ENCODE data around the gene MKLN1. TPM values are rescaled to one million over a fixed set of nuclear protein-coding genes. Genes with fewer than 3 reads are reported as not detected.

MKLN1 gene
- total RNA-seq, 1 donor from 2014 or later: 61.7 TPM

DNA sequence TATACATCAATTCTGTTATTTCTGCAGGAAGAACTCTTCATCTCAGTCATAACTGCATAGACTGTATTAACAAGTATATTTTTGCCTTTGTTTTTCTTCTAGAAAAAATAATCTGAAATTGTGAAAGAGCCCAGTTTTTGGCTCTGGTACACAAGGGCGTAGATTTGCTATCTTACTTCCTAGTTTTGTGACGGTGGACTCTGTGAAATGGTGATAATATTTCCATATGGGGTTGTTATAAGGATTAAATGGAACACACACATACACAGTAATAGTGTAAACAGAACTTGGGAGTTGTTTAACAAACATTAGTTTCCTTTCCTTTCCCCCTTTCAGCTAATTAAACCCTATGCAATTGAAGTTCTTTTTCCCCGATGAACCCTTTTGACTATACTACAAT is 108.7 kb downstream of the MKLN1 start:
- H3K4me3 Mint-ChIP-seq: no peak overlapping the region
- peaks cover 3% of the 10 kb centered on the region for H3K4me1 Mint-ChIP-seq
- H3K36me3 Mint-ChIP-seq: peaks cover 59% of the 10 kb centered on the region
- H3K27ac Mint-ChIP-seq: no peak overlapping the region
- peaks cover 22% of the 10 kb centered on the region for H3K9me3 Mint-ChIP-seq
- TF ChIP-seq, protein P1, sequence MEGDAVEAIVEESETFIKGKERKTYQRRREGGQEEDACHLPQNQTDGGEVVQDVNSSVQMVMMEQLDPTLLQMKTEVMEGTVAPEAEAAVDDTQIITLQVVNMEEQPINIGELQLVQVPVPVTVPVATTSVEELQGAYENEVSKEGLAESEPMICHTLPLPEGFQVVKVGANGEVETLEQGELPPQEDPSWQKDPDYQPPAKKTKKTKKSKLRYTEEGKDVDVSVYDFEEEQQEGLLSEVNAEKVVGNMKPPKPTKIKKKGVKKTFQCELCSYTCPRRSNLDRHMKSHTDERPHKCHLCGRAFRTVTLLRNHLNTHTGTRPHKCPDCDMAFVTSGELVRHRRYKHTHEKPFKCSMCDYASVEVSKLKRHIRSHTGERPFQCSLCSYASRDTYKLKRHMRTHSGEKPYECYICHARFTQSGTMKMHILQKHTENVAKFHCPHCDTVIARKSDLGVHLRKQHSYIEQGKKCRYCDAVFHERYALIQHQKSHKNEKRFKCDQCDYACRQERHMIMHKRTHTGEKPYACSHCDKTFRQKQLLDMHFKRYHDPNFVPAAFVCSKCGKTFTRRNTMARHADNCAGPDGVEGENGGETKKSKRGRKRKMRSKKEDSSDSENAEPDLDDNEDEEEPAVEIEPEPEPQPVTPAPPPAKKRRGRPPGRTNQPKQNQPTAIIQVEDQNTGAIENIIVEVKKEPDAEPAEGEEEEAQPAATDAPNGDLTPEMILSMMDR (IDR thresholded peaks at IDR 0.05; ENCODE audit: unreplicated experiment): no peak
- DNase-seq (ENCODE audit: low spot score in 2 of 2, unreplicated experiment in 2 of 2): no peak
- no peaks in the 10 kb centered on the region for H3K27me3 Mint-ChIP-seq (ENCODE audit: low read depth)

DNA sequence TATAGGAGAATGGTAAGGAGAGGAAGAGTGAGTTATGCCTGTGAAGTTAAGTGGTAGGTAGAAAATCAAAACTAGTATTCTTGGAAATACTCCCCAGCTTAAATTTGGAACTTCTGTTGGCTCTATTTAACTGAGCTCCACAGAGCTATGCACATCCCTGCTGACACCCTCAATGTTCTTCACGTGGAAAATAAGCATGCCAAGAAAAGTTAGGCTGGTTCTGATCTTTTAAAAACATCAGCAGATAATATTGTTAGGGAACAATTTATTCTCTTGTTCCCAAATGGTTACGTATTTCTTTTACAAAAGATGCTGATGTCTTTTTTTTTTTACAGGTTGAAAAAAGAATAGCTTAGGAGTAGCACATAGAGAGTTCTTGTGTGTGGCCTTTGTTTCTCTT is 111.3 kb downstream of the MKLN1 start:
- H3K4me3 Mint-ChIP-seq: no peak overlapping the region
- DNase-seq (ENCODE audit: low spot score in 2 of 2, unreplicated experiment in 2 of 2): no peak
- H3K4me1 Mint-ChIP-seq: no peaks in the 10 kb centered on the region
- H3K27me3 Mint-ChIP-seq (ENCODE audit: low read depth): no peaks in the 10 kb centered on the region
- peaks cover 26% of the 10 kb centered on the region for H3K9me3 Mint-ChIP-seq
- H3K36me3 Mint-ChIP-seq: peaks cover 69% of the 10 kb centered on the region
- no peak overlapping the region for H3K27ac Mint-ChIP-seq
- TF ChIP-seq, protein P1 (IDR thresholded peaks at IDR 0.05; ENCODE audit: unreplicated experiment): no peak

DNA sequence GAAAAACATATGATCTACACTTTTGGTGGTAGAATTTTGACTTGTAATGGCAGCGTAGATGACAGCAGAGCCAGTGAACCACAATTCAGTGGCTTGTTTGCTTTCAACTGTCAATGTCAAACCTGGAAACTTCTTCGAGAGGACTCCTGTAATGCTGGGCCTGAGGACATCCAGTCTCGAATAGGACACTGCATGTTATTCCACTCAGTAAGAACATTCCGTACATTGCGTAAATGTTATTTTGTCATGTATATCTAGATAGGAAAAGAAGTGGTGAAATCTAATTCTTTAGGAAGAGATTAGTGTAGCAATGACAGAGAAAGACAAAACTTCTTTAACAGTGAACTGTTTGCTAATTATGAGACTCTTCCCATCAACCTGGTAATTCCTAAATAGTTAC is 115.8 kb downstream of the MKLN1 start:
- TF ChIP-seq, protein P1 (IDR thresholded peaks at IDR 0.05; ENCODE audit: unreplicated experiment): no peak
- no peak for DNase-seq (ENCODE audit: low spot score in 2 of 2, unreplicated experiment in 2 of 2)
- peaks cover 56% of the 10 kb centered on the region for H3K36me3 Mint-ChIP-seq
- no peak overlapping the region for H3K27ac Mint-ChIP-seq
- H3K4me1 Mint-ChIP-seq: no peaks in the 10 kb centered on the region
- peaks cover 19% of the 10 kb centered on the region for H3K9me3 Mint-ChIP-seq
- H3K27me3 Mint-ChIP-seq (ENCODE audit: low read depth): no peaks in the 10 kb centered on the region
- no peak overlapping the region for H3K4me3 Mint-ChIP-seq

DNA sequence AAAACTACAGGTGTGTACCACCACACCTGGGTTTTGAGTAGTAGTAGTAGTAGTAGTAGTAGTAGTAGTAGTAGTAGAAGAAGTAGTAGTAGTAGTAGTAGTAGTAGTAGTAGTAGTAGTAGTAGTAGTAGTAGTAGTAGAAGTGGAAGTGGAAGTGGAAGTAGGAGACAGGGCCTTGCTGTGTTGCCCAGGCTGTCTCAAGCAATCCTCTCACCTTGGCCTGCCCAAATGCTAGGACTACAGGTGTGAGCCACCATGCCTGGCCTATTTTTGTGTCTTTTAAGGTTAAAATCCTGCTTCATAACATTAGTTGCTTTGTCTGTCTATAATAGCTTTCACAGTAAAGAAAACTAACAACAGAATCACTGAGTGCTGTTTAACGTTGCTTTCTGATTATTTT is 117.0 kb downstream of the MKLN1 start:
- Mint-ChIP-seq H3K36me3 (peaks cover 48% of the 10 kb centered on the region), H3K9me3 (peaks cover 19% of the 10 kb centered on the region), H3K27ac (no peak overlapping the region), H3K4me3 (no peak overlapping the region), H3K4me1 (no peaks in the 10 kb centered on the region), H3K27me3 (ENCODE audit: low read depth) (no peaks in the 10 kb centered on the region)
- no peak for DNase-seq (ENCODE audit: low spot score in 2 of 2, unreplicated experiment in 2 of 2)
- TF ChIP-seq, protein P1 (IDR thresholded peaks at IDR 0.05; ENCODE audit: unreplicated experiment): no peak

DNA sequence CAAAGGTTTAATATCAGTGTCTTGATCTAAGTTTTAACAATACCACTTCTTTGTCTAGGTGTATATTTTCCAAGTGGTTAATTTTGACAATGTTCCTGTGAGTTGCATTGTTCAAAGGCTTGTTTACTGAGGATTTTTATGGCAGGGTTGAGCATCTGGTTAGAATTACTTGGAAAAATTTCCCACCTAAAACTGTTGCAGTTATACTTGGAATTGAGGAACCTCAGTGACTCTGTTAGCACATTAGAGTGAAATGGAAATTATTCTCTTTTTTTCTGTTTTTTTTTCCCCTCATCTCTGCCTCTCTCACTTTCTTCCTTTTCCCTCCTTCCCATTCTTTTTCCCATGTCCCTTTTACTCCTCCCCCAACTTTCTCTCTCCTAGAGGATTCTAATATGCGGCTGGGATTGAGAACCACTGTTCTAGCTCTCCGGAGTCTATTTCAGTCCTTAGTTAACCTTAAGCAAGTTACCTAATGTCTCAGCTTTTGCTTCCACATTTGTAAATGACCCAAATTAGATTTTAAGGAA is 121.8 kb downstream of the MKLN1 start:
- Mint-ChIP-seq H3K9me3 (no peaks in the 10 kb centered on the region), H3K4me1 (no peaks in the 10 kb centered on the region), H3K36me3 (peaks cover 15% of the 10 kb centered on the region), H3K27me3 (ENCODE audit: low read depth) (no peaks in the 10 kb centered on the region), H3K27ac (no peak overlapping the region), H3K4me3 (no peak overlapping the region)
- no peak for DNase-seq (ENCODE audit: low spot score in 2 of 2, unreplicated experiment in 2 of 2)
- TF ChIP-seq, protein P1 (IDR thresholded peaks at IDR 0.05; ENCODE audit: unreplicated experiment): no peak

DNA sequence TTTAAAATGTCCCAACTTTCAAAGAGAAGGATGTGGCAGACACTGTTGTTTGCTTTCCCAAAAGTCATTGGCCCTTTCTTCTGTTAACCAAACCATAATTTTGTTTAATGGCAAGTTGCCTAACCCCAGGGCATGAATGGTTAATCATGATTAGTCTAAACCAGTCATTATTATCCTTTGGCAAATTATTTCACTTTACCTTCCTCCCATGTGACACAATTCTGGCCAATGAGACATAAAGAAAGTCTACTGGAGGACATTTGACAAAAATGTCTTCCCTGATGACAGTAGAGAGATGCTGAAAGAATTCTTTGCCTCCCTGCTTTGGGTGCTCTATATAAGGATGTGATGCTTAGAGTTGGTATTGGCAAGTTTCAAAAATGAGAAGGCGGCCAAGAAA is 126.8 kb downstream of the MKLN1 start:
- Mint-ChIP-seq H3K4me1 (no peaks in the 10 kb centered on the region), H3K27ac (no peak overlapping the region), H3K4me3 (no peak overlapping the region), H3K36me3 (peaks cover 25% of the 10 kb centered on the region), H3K27me3 (ENCODE audit: low read depth) (no peaks in the 10 kb centered on the region), H3K9me3 (peaks cover 9% of the 10 kb centered on the region)
- TF ChIP-seq, protein P1 (IDR thresholded peaks at IDR 0.05; ENCODE audit: unreplicated experiment): no peak
- no peak for DNase-seq (ENCODE audit: low spot score in 2 of 2, unreplicated experiment in 2 of 2)
